K562 (cell line): Measurements from ENCODE around the gene RDH13. TPM values are rescaled to one million over a fixed set of nuclear protein-coding genes. Genes with fewer than 3 reads are reported as not detected.
A peak's percentile ranks its signal among the peaks of the same experiment; 100 is the strongest.

Experiments used
- CTCF ChIP-seq, 3 experiments: IDR thresholded peaks in 2 of 3; conservative IDR thresholded peaks in 1 of 3; 2 replicates each; pipeline ENCODE4 v1.5.1; 2011 to 2012; ENCODE audit warnings: low read length in 3 of 3, mild to moderate bottlenecking in 3 of 3, control low read depth in 2 of 3, improper control_type of control experiment in 1 of 3, inconsistent platforms in 1 of 3, low read depth in 1 of 3, mixed read lengths in 1 of 3, moderate library complexity in 1 of 3; ENCODE audit not compliant: insufficient read depth in 2 of 3
- FUS ChIP-seq: fragments of 200-400 bp; formaldehyde crosslinking; optimal IDR thresholded peaks from 2 replicates; pipeline ENCODE3; 2017; ENCODE audit warnings: low read depth, low read length
- NKRF ChIP-seq: fragments of 450-650 bp; IDR thresholded peaks from 2 replicates; pipeline ENCODE4 v1.6.1; 2016; ENCODE audit warnings: borderline replicate concordance
- TBL1XR1 ChIP-seq, 2 experiments: IDR thresholded peaks; 2 replicates each; pipeline ENCODE4 v1.6.1; 2012; ENCODE audit warnings: improper control_type of control experiment in 2 of 2, low read length in 2 of 2, mild to moderate bottlenecking in 1 of 2
- U2AF2 ChIP-seq: fragments of 200-400 bp; formaldehyde crosslinking; optimal IDR thresholded peaks from 2 replicates; pipeline ENCODE3; 2017; ENCODE audit warnings: low read depth, mild to moderate bottlenecking, low read length
- polyA plus RNA-seq, 8 experiments: library from polyadenylated mRNA; depleted of rRNA in 4 of 8; stranded (reverse) in 5 of 8; unstranded in 3 of 8; fragments of >200 nt; fragmentation: Nextera tagmentation in 2 of 8; fragmentation: Illumina TruSeq in 1 of 8; extraction: Ambion mirVana in 2 of 8; extraction: Trizol in 1 of 8; gene quantifications; 2 replicates each; pipeline versions ENCODE4 v1.2.1 to v1.2.3, GENCODE V29; 2011 to 2014; ENCODE audit warnings: inconsistent platforms in 1 of 8, missing spikeins in 1 of 8
- total RNA-seq, 7 experiments: library from RNA; depleted of rRNA in 6 of 7; stranded (reverse); fragments of >200 nt in 6 of 7; fragmentation: Illumina TruSeq in 2 of 7; extraction: Trizol in 2 of 7; gene quantifications; 2 replicates each; pipeline versions ENCODE4 v1.2.1 to v1.2.3, GENCODE V29; 2011 to 2021; ENCODE audit warnings: low replicate concordance in 1 of 7

RDH13 gene
- total and polyA plus RNA-seq, 9 of the 15 experiments (the other 6 are each of a cell fraction or from before 2014, with no cell fraction given) = 7.5 to 70.3 (median 39.5) TPM

GRCh38 chr19:55098716-55099556 lies 36.0 kb upstream of the RDH13 start (continued):
- TF ChIP-seq CTCF (IDR thresholded peaks at IDR 0.05 in 2 of 3, conservative IDR thresholded peaks at IDR 0.05 in 1 of 3; ENCODE audit: insufficient read depth in 2 of 3, low read depth in 1 of 3, low read length in 3 of 3) = 0 out of 6 replicates have a peak, but pooled peaks of 1 of the 3 experiments have one; percentile 5
- no peak for TF ChIP-seq TBL1XR1 (IDR thresholded peaks at IDR 0.05; ENCODE audit: low read length in 2 of 2)
- TF ChIP-seq FUS = no peak
- no peak for TF ChIP-seq U2AF2
- TF ChIP-seq NKRF = no peak
